HUES64 (cell line): ENCODE data around the gene TCF7.

Source experiments
- H3K27ac ChIP-seq: 2 replicates; pipeline ENCODE4 v1.7.0; 2013; ENCODE audit warnings: low read depth, low read length, inconsistent platforms
- H3K27me3 ChIP-seq: 2 replicates; pipeline ENCODE4 v1.6.1; 2013; ENCODE audit warnings: mild to moderate bottlenecking, low read length; ENCODE audit not compliant: insufficient read depth
- H3K36me3 ChIP-seq: 2 replicates; pipeline ENCODE4 v1.6.1; 2013; ENCODE audit warnings: mild to moderate bottlenecking, low read length; ENCODE audit not compliant: insufficient read depth
- H3K4me1 ChIP-seq: 2 replicates; pipeline ENCODE4 v1.6.1; 2013; ENCODE audit warnings: mild to moderate bottlenecking, low read length, moderate library complexity; ENCODE audit not compliant: insufficient read depth
- H3K4me3 ChIP-seq: 2 replicates; pipeline ENCODE4 v1.5.1; 2013; ENCODE audit warnings: mild to moderate bottlenecking, low read length, moderate library complexity
- H3K9ac ChIP-seq: 2 replicates; pipeline ENCODE4 v1.6.1; 2013; ENCODE audit warnings: mild to moderate bottlenecking, low read depth, low read length
- H3K9me3 ChIP-seq: 2 replicates; pipeline ENCODE4 v1.6.1; 2013; ENCODE audit warnings: low read depth, low read length; ENCODE audit not compliant: insufficient read depth
- WGBS: fragments of 150-250, 120-280 bp; methylation state at CpG from one replicate; pipeline ENCODE4 v1.1.7; 2013; ENCODE audit warnings: missing lambda C conversion rate; 5-methylcytosine and 5-hydroxymethylcytosine counted together

The TCF7 gene

DNA sequence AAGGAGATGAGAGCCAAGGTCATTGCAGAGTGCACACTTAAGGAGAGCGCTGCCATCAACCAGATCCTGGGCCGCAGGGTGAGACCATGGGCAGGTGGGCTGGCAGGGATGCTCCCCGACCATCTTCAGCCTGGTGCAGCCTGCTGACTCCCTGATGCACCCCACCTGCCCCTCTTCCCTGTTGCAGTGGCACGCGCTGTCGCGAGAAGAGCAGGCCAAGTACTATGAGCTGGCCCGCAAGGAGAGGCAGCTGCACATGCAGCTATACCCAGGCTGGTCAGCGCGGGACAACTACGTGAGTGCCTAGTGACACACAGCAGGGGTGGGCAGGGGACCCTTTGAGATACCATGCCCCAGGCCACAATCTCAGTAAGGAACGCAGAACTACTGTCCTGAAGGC is 28.3 kb downstream of the TCF7 start:
- WGBS, result 94% methylated on average over 12 of the region's 12 CpGs
- Histone ChIP-seq H3K4me3 (no peak overlapping the region), H3K36me3 (peaks cover 55% of the 10 kb centered on the region), H3K4me1 (peaks cover 4% of the 10 kb centered on the region; the same call in 1 of the 2 replicates), H3K9ac (no peak overlapping the region), H3K9me3 (no peaks in the 10 kb centered on the region), H3K27ac (no peak overlapping the region), H3K27me3 (no peaks in the 10 kb centered on the region)

DNA sequence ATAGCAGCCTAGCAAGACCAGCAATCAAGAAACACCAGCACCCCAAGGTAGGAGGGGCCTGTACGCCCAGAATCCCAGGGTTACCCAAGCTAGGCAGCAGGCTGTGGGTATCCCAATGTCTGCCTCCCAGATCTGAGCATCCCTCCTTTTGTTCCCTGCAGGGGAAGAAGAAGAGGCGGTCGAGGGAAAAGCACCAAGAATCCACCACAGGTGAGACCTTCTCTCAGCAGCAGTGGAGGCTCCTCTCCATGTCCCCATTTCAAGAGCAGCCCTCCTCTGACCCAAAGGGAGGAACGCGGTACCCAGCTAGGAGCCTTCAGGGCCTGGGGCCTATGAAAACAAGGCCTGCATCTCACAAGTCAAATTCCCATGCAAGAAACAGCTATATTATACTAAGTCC is 28.9 kb downstream of the TCF7 start:
- H3K36me3 ChIP-seq, result peaks cover 61% of the 10 kb centered on the region
- WGBS, result 85% methylated on average over 5 of the region's 5 CpGs
- no peaks in the 10 kb centered on the region; the same call in 1 of the 2 replicates for H3K4me1 ChIP-seq
- H3K9me3 ChIP-seq, result no peaks in the 10 kb centered on the region
- H3K4me3 ChIP-seq, result no peak overlapping the region
- no peak overlapping the region for H3K9ac ChIP-seq
- H3K27ac ChIP-seq, result no peak overlapping the region
- H3K27me3 ChIP-seq, result no peaks in the 10 kb centered on the region

- Histone ChIP-seq H3K27me3 (no peaks in the 10 kb centered on the region), H3K36me3 (peaks cover 66% of the 10 kb centered on the region), H3K4me3 (no peak overlapping the region), H3K4me1 (no peaks in the 10 kb centered on the region), H3K27ac (no peak overlapping the region), H3K9me3 (no peaks in the 10 kb centered on the region), H3K9ac (no peak overlapping the region)
- WGBS, result 95% methylated on average over 10 of the region's 10 CpGs
Observed at GRCh38 chr5:134143944-134144941, 29.8 kb downstream of the TCF7 start.

DNA sequence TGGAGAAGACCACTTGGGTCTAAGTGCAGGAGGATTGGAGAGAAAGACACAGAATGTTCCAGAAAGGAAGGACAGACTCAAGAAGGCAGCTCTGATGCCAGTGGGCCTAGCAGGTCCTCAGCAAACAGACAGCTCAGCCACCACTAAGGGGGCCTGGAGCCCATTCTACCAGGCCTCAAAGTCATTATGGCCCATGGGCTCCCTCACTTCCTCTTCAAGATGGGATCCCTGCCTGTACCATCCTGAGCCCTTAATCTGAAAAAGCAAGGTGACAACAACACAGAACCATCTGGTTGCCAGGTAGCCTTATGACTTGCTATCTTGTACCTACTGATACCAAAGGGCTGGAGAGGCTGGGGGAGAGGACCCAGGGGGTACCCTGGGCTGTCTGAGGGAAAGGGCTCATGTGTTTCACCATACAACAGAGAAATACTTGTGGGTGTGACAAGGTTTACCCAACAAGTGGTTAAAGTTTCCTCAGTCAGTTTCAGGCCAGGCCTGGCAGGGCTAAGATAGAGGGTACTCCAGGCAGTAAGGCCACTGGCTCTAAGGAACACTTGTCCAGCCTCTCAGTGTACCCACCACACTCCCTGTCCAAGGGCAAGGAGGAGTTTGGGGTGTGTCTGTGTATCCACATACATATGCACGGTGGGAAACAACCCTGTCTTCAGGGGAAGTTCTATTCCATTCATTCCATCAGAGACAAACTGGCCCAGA is 30.7 kb downstream of the TCF7 start:
- Histone ChIP-seq H3K9me3 (no peaks in the 10 kb centered on the region), H3K9ac (no peak overlapping the region), H3K27ac (no peak overlapping the region), H3K4me3 (no peak overlapping the region), H3K27me3 (no peaks in the 10 kb centered on the region), H3K4me1 (no peaks in the 10 kb centered on the region), H3K36me3 (peaks cover 67% of the 10 kb centered on the region)
- WGBS, result 100% methylated on average over 1 of the region's 1 CpG

DNA sequence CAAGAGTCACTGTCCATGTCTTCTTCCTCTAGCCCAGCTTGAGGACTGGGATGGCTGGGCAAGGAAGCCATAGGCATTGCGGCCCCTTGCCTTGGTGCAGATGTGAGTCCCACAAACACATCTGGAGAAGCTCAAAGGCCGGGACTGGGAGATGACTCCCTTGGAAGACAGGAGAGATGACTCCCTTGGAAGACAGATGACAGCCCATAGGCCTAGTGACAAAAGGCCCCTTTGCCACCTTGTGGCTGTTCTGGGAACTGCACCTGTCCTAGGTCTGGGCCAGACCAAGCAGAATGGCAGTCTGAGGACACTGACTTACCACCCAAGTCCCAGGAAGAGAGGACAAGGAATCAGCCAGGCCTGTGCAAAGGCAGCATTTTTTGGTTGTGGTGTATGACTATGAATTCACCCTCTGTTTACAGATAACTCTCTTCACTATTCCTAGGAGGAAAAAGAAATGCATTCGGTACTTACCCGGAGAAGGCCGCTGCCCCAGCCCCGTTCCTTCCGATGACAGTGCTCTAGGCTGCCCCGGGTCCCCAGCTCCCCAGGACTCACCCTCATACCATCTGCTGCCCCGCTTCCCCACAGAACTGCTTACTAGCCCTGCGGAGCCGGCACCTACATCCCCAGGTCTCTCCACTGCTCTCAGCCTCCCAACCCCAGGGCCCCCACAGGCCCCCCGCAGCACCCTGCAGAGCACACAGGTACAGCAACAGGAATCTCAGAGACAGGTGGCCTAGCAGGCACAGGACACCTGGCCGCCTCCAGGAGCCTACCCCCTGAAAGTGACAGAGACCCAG is 31.5 kb downstream of the TCF7 start:
- H3K4me3 ChIP-seq, result no peak overlapping the region
- H3K9me3 ChIP-seq, result no peaks in the 10 kb centered on the region
- H3K4me1 ChIP-seq, result no peaks in the 10 kb centered on the region
- H3K36me3 ChIP-seq, result peaks cover 74% of the 10 kb centered on the region
- H3K27me3 ChIP-seq, result no peaks in the 10 kb centered on the region
- H3K27ac ChIP-seq, result no peak overlapping the region
- no peak overlapping the region for H3K9ac ChIP-seq
- WGBS, result 93% methylated on average over 13 of the region's 13 CpGs

- Histone ChIP-seq H3K9me3 (no peaks in the 10 kb centered on the region), H3K27ac (no peak overlapping the region), H3K4me3 (no peak overlapping the region), H3K9ac (no peak overlapping the region), H3K36me3 (peaks cover 83% of the 10 kb centered on the region), H3K27me3 (no peaks in the 10 kb centered on the region), H3K4me1 (no peaks in the 10 kb centered on the region)
- WGBS, result 97% methylated on average over 4 of the region's 4 CpGs
Observed at GRCh38 chr5:134146651-134147518, 32.4 kb downstream of the TCF7 start.

- 75% methylated on average over 2 of the region's 2 CpGs for WGBS
Observed at GRCh38 chr5:134148316-134148715, 33.8 kb downstream of the TCF7 start.

DNA sequence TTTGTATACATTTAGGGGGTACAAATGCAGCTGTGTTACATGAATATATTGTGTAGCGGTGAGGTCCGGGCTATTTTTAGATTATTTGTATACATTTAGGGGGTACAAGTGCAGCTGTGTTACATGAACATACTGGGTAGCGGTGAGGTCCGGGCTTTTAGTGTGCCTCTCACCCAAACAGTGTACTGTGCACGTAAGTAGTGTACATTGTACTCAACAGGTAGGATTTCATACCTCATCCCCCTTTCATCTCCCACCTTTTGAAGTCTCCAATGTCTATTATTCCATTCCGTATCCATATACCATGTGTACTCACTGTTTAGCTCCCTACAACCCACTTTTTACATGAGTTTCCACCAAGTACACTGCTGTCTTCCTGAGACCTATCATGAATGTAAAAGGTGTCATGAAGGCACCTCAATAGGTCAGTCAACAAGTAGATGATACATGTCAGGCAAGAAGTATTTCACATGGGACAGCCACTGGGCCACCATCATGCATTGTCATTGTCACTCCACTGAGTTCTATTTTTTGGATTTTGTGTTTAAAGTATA is 34.6 kb downstream of the TCF7 start:
- Histone ChIP-seq H3K36me3 (peaks cover 90% of the 10 kb centered on the region), H3K27me3 (no peaks in the 10 kb centered on the region), H3K4me3 (no peak overlapping the region), H3K27ac (no peak overlapping the region), H3K9ac (no peak overlapping the region), H3K4me1 (no peaks in the 10 kb centered on the region), H3K9me3 (no peaks in the 10 kb centered on the region)
- WGBS, result 97% methylated on average over 6 of the region's 6 CpGs

More at GRCh38 chr5:134148316-134148715, 33.8 kb downstream of the TCF7 start:
- Histone ChIP-seq H3K9ac (no peak overlapping the region), H3K4me1 (no peaks in the 10 kb centered on the region), H3K9me3 (no peaks in the 10 kb centered on the region), H3K27ac (no peak overlapping the region), H3K27me3 (no peaks in the 10 kb centered on the region), H3K4me3 (no peak overlapping the region), H3K36me3 (peaks cover 90% of the 10 kb centered on the region)

DNA sequence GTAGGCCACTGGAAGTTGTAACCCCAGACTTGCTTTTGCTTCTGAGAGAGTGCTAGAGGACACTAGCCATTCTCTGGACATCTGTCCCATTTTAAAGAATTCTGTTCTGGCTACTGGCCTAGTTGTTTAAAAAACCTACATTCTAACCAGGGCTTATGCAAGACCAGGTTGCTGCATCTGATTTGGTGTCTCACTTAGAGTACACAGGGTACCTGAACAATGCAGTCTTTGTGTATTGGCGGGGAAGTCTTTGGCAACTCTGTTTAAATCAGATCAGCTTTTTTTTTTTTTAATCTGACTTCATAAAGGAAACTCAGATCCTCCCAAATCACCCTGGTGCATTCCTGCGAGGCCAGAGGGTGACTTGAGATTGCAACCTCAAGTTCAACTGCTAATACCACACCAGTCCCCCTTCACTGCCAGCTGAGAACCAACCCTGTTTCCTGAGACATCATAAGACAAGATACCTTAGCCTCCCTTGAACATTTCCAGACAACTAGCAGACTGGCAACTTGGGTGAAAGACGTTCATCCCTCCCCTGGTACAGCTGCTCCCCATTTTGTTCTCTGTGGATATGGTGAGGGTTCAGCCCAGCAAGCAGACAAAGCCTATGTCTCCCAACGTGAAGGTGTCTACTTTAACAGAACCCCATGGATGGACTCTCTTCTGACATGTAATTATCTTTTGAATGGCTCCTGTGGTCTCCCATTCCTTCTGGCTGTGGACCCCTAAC is 35.3 kb downstream of the TCF7 start:
- no peaks in the 10 kb centered on the region for H3K9me3 ChIP-seq
- H3K4me3 ChIP-seq, result no peak overlapping the region
- peaks cover 88% of the 10 kb centered on the region for H3K36me3 ChIP-seq
- H3K27me3 ChIP-seq, result no peaks in the 10 kb centered on the region
- H3K9ac ChIP-seq, result no peak overlapping the region
- H3K27ac ChIP-seq, result no peak overlapping the region
- 87% methylated on average over 4 of the region's 4 CpGs for WGBS
- H3K4me1 ChIP-seq, result no peaks in the 10 kb centered on the region
